ACC112 (cell line): ENCODE measurements around the gene SORCS2.

ENCODE experiments used
- H2AFZ ChIP-seq: fragments of 200-600 bp; sonication (generic); one replicate; pipeline ENCODE4 v1.6.0; 2017; ENCODE audit warnings: antibody characterized with exemption, low read length; ENCODE audit not compliant: unreplicated experiment
- H3K27ac ChIP-seq: fragments of 200-600 bp; sonication (generic); 2 replicates; pipeline ENCODE4 v1.5.1; 2014; ENCODE audit warnings: low read depth, mild to moderate bottlenecking, antibody characterized with exemption, low read length, moderate library complexity
- H3K27me3 ChIP-seq: fragments of 200-600 bp; sonication (generic); 2 replicates; pipeline ENCODE4 v1.6.1; 2014; ENCODE audit warnings: mild to moderate bottlenecking, antibody characterized with exemption, low read length, moderate library complexity, mixed read lengths; ENCODE audit not compliant: insufficient read depth
- H3K36me3 ChIP-seq: fragments of 200-600 bp; sonication (generic); 2 replicates; pipeline ENCODE4 v1.6.1; 2016; ENCODE audit warnings: mild to moderate bottlenecking, antibody characterized with exemption, low read length, moderate library complexity, mixed read lengths; ENCODE audit not compliant: insufficient read depth
- H3K4me1 ChIP-seq: fragments of 200-600 bp; sonication (generic); one replicate; pipeline ENCODE4 v1.6.1; 2016; ENCODE audit warnings: low read length, mixed read lengths; ENCODE audit not compliant: insufficient read depth, unreplicated experiment, control insufficient read depth
- H3K4me3 ChIP-seq: fragments of 200-600 bp; sonication (generic); 2 replicates; pipeline ENCODE4 v1.5.1; 2014; ENCODE audit warnings: mild to moderate bottlenecking, low read depth, low read length
- H3K79me2 ChIP-seq: fragments of 200-600 bp; sonication (generic); one replicate; pipeline ENCODE4 v1.6.0; 2016; ENCODE audit warnings: low read length; ENCODE audit not compliant: control insufficient read depth, unreplicated experiment, insufficient read depth

SORCS2 gene

GRCh38 chr4:7486101-7486500 is 293.8 kb downstream of the SORCS2 start:
- Histone ChIP-seq H3K27me3 (peaks cover 50% of the 10 kb centered on the region; the same call in 1 of the 2 replicates), H3K36me3 (no peaks in the 10 kb centered on the region), H3K79me2 (no peaks in the 10 kb centered on the region), H3K4me1 (no peaks in the 10 kb centered on the region), H2AFZ (no peak overlapping the region), H3K4me3 (no peak overlapping the region), H3K27ac (no peak overlapping the region)

GRCh38 chr4:7487502-7487901 is 295.2 kb downstream of the SORCS2 start:
- H3K4me1 ChIP-seq, result no peaks in the 10 kb centered on the region
- H3K36me3 ChIP-seq, result no peaks in the 10 kb centered on the region
- H3K79me2 ChIP-seq, result no peaks in the 10 kb centered on the region
- peaks cover 46% of the 10 kb centered on the region; the same call in 1 of the 2 replicates for H3K27me3 ChIP-seq
- H3K27ac ChIP-seq, result no peak overlapping the region
- no peak overlapping the region for H2AFZ ChIP-seq
- no peak overlapping the region for H3K4me3 ChIP-seq

DNA sequence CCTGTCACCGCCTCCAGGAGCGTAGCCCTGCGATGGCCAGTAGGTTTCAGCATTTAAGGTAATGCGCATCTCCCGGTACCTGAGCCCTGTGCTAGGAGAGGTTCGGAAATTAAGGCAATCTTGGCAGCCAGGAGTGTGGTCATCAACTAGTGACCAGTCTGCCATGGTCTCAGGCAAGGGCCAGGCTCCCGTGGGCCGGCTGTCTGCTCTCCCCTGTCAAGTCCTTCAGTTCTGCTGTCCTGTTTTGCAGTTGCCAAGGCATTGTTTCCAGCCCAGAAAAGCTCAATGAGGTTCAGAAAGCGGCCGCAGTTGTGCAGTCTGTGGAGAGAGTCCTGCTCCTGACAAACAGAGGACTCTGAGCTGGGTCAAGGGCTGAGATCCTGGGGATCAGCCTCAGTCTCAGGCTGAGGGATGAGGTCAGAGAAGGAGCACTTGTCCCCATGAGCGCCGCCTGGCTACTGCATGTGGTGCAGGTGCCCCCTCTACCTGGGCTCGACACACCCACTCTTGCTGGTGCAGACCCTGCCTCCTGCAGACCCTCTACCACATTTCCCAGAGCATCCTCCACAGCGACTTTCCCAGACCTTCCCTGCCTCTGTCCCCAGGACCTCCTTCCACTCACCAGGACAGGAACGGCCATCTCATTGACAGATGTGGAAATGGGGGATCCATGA is 295.8 kb downstream of the SORCS2 start:
- Histone ChIP-seq H3K27me3 (peaks cover 46% of the 10 kb centered on the region; the same call in 1 of the 2 replicates), H3K4me1 (no peaks in the 10 kb centered on the region), H3K79me2 (no peaks in the 10 kb centered on the region), H2AFZ (no peak overlapping the region), H3K27ac (no peak overlapping the region), H3K36me3 (no peaks in the 10 kb centered on the region), H3K4me3 (no peak overlapping the region)

DNA sequence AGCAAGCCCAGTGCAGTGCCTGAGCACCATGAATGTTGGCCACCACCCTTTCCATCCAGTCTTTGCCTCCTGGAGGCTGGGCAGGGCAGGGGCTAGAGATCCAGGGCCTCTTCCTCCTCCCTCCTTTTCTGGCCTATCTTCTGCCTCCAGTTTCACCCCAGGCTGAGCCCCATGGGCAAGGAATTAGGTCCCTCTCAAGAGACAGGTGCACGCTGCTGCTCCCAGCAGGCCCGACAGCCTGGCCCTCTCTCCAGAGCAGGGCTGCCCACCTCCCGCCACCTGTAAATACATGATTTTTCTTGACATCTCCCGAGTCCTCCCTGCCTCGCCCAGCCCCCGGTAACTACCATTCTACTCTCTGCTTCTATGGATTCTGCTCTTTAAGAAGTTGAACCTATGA is 299.6 kb downstream of the SORCS2 start:
- Histone ChIP-seq H2AFZ (no peak overlapping the region), H3K27me3 (peaks cover 23% of the 10 kb centered on the region; the same call in 1 of the 2 replicates), H3K4me3 (no peak overlapping the region), H3K36me3 (no peaks in the 10 kb centered on the region), H3K79me2 (no peaks in the 10 kb centered on the region), H3K4me1 (no peaks in the 10 kb centered on the region), H3K27ac (no peak overlapping the region)

GRCh38 chr4:7498446-7499200 is 306.3 kb downstream of the SORCS2 start:
- H3K79me2 ChIP-seq, result no peaks in the 10 kb centered on the region
- H3K4me3 ChIP-seq, result no peak overlapping the region
- H3K36me3 ChIP-seq, result no peaks in the 10 kb centered on the region
- H2AFZ ChIP-seq, result no peak overlapping the region
- no peak overlapping the region for H3K27ac ChIP-seq
- H3K27me3 ChIP-seq, result peaks cover 21% of the 10 kb centered on the region; the same call in 1 of the 2 replicates
- H3K4me1 ChIP-seq, result no peaks in the 10 kb centered on the region

- Histone ChIP-seq H3K4me3 (no peak overlapping the region), H3K27ac (no peak overlapping the region), H3K79me2 (no peaks in the 10 kb centered on the region), H3K36me3 (no peaks in the 10 kb centered on the region), H2AFZ (no peak overlapping the region), H3K4me1 (no peaks in the 10 kb centered on the region), H3K27me3 (peaks cover 21% of the 10 kb centered on the region; the same call in 1 of the 2 replicates)
Measured at GRCh38 chr4:7499661-7500060, 307.3 kb downstream of the SORCS2 start.

GRCh38 chr4:7500404-7500803 is 308.1 kb downstream of the SORCS2 start:
- peaks cover 21% of the 10 kb centered on the region; the same call in 1 of the 2 replicates for H3K27me3 ChIP-seq
- H2AFZ ChIP-seq, result no peak overlapping the region
- no peaks in the 10 kb centered on the region for H3K79me2 ChIP-seq
- no peaks in the 10 kb centered on the region for H3K36me3 ChIP-seq
- no peaks in the 10 kb centered on the region for H3K4me1 ChIP-seq
- no peak overlapping the region for H3K27ac ChIP-seq
- no peak overlapping the region for H3K4me3 ChIP-seq

DNA sequence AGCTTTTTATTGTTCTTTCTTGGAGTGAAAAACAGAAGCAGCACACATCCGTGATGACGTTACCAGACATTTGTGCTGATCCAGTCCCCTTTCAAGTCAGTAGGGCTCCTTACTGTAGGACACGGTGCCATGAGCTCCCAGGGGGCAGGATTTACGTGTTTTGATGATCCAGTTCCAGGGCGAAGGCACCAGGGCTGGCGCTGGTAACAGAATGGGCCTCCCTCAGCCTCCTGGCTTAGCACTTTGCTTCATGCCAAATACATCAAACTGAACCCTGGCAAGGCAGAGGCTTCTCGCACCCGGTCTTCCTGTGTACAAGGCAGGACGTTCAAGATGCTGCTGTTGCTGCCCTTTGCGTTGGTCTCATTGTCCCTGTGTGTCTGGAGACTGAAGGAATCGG is 309.0 kb downstream of the SORCS2 start:
- Histone ChIP-seq H3K79me2 (no peaks in the 10 kb centered on the region), H3K27me3 (peaks cover 21% of the 10 kb centered on the region; the same call in 1 of the 2 replicates), H3K27ac (no peak overlapping the region)

DNA sequence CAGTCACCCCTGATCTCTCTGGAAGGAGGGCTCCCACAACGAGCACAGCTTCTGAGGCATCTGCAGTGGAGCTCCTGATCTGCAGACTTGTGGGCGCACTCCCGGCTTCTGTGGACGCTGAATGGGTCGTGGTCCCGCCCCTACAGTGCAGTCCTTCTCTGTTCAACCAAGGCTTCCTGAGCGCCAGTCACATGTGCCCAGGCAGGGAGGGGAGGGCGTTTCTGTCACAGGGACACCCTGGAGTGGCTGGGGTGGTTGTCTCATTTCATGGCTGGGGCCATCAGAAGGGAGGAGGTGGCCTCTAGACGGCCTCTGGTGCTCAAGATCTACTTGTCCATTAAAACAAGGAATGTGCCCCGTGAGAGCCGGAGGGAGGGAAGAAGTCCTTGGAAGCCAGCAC is 309.5 kb downstream of the SORCS2 start:
- Histone ChIP-seq H3K4me1 (no peaks in the 10 kb centered on the region), H2AFZ (no peak overlapping the region), H3K27ac (no peak overlapping the region), H3K4me3 (no peak overlapping the region), H3K79me2 (no peaks in the 10 kb centered on the region), H3K36me3 (no peaks in the 10 kb centered on the region), H3K27me3 (peaks cover 21% of the 10 kb centered on the region; the same call in 1 of the 2 replicates)

More for the DNA sequence above, 309.0 kb downstream of the SORCS2 start:
- Histone ChIP-seq H3K36me3 (no peaks in the 10 kb centered on the region), H3K4me3 (no peak overlapping the region), H2AFZ (no peak overlapping the region), H3K4me1 (no peaks in the 10 kb centered on the region)

- Histone ChIP-seq H3K27ac (no peak overlapping the region), H2AFZ (no peak overlapping the region), H3K27me3 (peaks cover 17% of the 10 kb centered on the region; the same call in 1 of the 2 replicates), H3K36me3 (no peaks in the 10 kb centered on the region), H3K4me1 (no peaks in the 10 kb centered on the region), H3K4me3 (no peak overlapping the region), H3K79me2 (no peaks in the 10 kb centered on the region)
Measured at GRCh38 chr4:7503559-7504249, 311.4 kb downstream of the SORCS2 start.
